Nephron (organoid): ENCODE results near the gene KCNQ1OT1.

Experiments
- H3K27ac Mint-ChIP-seq, 3 experiments: 2 replicates each; pipeline ENCODE4 v1.8.0; 2020; ENCODE audit warnings: mixed read lengths in 3 of 3, mild to moderate bottlenecking in 2 of 3, moderate library complexity in 1 of 3
- H3K27me3 Mint-ChIP-seq: 2 replicates; pipeline ENCODE4 v1.8.0; 2021; ENCODE audit warnings: low read depth, mild to moderate bottlenecking, moderate library complexity, mixed read lengths
- H3K36me3 Mint-ChIP-seq: 2 replicates; pipeline ENCODE4 v1.8.0; 2020; ENCODE audit warnings: low read depth, mixed read lengths
- H3K4me1 Mint-ChIP-seq: 2 replicates; pipeline ENCODE4 v1.8.0; 2020; ENCODE audit warnings: mixed read lengths
- H3K4me3 Mint-ChIP-seq, 3 experiments: 2 replicates each; pipeline ENCODE4 v1.8.0; 2020; ENCODE audit warnings: mild to moderate bottlenecking in 3 of 3, mixed read lengths in 3 of 3, moderate library complexity in 2 of 3
- H3K9me3 Mint-ChIP-seq: 2 replicates; pipeline ENCODE4 v1.8.0; 2020; ENCODE audit warnings: mixed read lengths
- CTCF ChIP-seq, 3 experiments: fragments of 200-600 bp; sonication (generic); IDR thresholded peaks; one replicate each; pipeline ENCODE4 v1.5.0; 2021; ENCODE audit warnings: antibody characterized with exemption in 3 of 3; ENCODE audit not compliant: unreplicated experiment in 3 of 3

Gene KCNQ1OT1

GRCh38 chr11:2725368-2726300 is 25.8 kb upstream of the KCNQ1OT1 start:
- Mint-ChIP-seq H3K36me3 (no peaks in the 10 kb centered on the region), H3K4me1 (peaks cover 87% of the 10 kb centered on the region), H3K4me3 (peak overlapping the region; percentile 45 to 65 (median 58)), H3K27ac (peak overlapping the region; percentile 98 to 99 (median 99)), H3K27me3 (peaks cover 7% of the 10 kb centered on the region), H3K9me3 (no peaks in the 10 kb centered on the region)
- no peak for TF ChIP-seq CTCF (IDR thresholded peaks at IDR 0.05; ENCODE audit: unreplicated experiment in 3 of 3)

DNA sequence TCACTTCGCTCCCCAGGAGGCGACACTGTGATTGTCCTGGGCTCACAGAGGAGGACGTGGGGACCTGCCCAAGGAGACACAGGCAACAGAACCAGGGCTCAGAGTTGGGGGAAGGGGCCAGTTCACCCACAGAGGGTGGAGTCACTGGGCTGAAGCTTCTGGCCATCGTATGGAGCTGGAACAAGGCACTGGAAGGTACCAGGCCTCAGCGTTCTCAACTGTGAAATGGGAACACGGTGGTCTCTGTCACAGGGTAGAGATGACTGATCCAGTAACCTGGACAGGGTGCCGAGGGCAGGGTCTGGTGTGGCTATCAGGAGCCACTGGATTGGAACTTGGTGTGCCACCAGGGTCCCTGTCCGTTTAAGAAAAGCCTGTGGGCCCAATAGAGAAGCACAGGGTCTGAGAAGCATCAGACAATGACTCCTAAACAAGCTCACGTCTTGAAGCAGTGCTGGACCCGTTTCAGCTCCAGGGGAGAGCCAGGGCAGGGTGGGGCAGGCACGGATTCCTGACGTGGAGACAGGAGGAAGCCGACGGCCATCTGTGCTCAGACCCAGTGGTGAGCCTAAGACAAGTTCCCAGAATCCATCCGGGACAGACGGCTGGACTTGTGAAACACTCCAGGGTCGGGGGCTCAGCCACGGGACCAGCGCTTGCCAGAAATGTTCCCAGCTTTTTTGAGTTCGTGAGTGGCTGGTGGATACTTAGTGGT is 25.0 kb upstream of the KCNQ1OT1 start:
- Mint-ChIP-seq H3K4me1 (peaks cover 83% of the 10 kb centered on the region), H3K9me3 (no peaks in the 10 kb centered on the region), H3K4me3 (peak overlapping the region in 1 of 3 experiments; percentile 51), H3K27me3 (no peaks in the 10 kb centered on the region), H3K27ac (peak overlapping the region; percentile 98 to 99 (median 99)), H3K36me3 (no peaks in the 10 kb centered on the region)
- TF ChIP-seq CTCF (IDR thresholded peaks at IDR 0.05; ENCODE audit: unreplicated experiment in 3 of 3) = no peak

- H3K27me3 Mint-ChIP-seq = no peaks in the 10 kb centered on the region
- H3K4me1 Mint-ChIP-seq = peaks cover 83% of the 10 kb centered on the region
- H3K4me3 Mint-ChIP-seq = peak overlapping the region; percentile 29 to 59 (median 38)
- no peaks in the 10 kb centered on the region for H3K36me3 Mint-ChIP-seq
- H3K27ac Mint-ChIP-seq = peak overlapping the region; percentile 98 to 99 (median 99)
- TF ChIP-seq CTCF (IDR thresholded peaks at IDR 0.05; ENCODE audit: unreplicated experiment in 3 of 3) = no peak
- H3K9me3 Mint-ChIP-seq = no peaks in the 10 kb centered on the region
Measured at GRCh38 chr11:2724104-2724503, 24.3 kb upstream of the KCNQ1OT1 start.

DNA sequence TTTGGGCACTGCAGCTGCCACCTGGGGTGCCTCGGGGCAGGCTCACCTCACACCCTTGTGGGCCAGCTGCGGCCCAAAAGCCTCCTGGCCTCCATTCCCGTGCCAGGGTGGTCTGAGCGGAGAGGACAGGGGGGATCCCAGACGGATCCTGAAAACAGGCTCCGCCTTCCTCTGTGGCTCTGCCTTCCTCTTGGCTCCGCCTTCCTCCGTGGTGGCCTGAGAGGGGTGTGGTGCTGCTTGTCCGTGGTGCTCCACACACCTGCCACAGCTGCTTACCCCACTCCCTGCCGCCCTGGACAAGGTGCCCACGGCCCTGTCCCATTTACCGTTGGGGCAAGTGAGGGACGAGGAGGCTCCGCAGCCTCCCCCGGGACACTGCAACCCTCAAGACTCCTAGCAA is 23.2 kb upstream of the KCNQ1OT1 start:
- Mint-ChIP-seq H3K4me1 (peaks cover 85% of the 10 kb centered on the region), H3K4me3 (no peak overlapping the region), H3K9me3 (no peaks in the 10 kb centered on the region), H3K27me3 (no peaks in the 10 kb centered on the region), H3K36me3 (no peaks in the 10 kb centered on the region), H3K27ac (no peak overlapping the region)
- TF ChIP-seq CTCF (IDR thresholded peaks at IDR 0.05; ENCODE audit: unreplicated experiment in 3 of 3) = no peak

DNA sequence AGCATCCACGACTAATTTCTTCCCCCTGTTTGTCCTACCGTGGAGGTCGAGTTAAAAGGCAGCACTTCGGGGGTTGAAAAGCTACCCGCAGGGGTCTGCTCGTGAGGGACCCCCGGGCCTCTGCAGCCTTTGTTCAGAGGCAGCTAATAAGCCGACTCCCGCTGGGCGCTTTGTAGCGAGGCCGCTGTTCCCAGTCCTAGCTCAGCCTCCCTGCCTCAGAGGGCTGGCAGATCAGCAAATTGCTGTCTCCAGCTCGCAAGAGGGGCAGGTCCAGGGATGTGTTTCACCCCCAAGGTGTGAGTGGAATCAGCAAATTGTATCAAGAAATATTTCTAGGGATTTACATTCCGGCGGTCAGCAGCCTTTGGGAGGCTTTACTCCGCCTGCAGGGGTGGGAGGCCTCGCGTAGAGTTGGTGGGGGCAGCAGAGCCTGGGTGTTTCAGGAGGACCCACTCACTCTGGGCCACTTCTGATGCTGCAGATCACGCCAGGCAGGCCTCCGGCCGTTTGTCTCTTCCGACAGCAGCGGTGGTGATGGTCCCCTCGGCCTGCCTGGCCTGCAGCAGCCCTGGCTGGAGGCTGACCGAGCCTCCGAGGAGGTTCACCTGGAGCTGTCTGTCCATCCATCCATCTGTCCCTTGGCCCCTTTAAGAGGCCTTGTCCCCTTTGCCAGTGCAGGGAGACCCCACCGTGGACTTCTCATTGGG is 21.6 kb upstream of the KCNQ1OT1 start:
- no peaks in the 10 kb centered on the region for H3K9me3 Mint-ChIP-seq

More for the DNA sequence above, 21.6 kb upstream of the KCNQ1OT1 start:
- Mint-ChIP-seq H3K36me3 (no peaks in the 10 kb centered on the region), H3K27ac (peak overlapping the region in 2 of 3 experiments; percentile 33 to 60), H3K27me3 (no peaks in the 10 kb centered on the region), H3K4me3 (no peak overlapping the region), H3K4me1 (peaks cover 81% of the 10 kb centered on the region)
- TF ChIP-seq CTCF (IDR thresholded peaks at IDR 0.05; ENCODE audit: unreplicated experiment in 3 of 3) = no peak
